NCI-H510A treated with DMSO at 0.1 percent for 48 hours (cell line): ENCODE measurements around the gene ALK.

Experiments
- DNase-seq: peaks from one replicate; lab custom pipeline; 2025; lab: John Stamatoyannopoulos, UW

The ALK gene

DNA sequence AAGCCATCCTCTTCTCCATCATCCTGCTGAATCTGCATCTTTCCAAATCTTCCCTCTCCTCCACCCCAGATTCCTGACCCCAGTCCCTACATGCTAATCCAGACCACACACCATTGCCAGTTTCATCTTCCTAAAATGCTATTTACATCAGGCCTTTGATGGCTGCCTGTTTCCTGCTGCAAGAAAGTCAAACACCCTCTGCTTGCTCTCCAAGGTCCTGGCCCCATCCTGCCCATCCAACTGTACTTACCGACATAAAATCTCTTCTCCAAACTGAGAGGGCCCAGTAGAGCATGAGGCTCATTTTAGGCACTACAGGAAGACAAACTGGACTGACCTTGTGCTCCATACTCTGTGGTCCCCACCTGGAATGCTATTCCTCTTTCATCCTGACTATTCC is 19.0 kb downstream of the ALK start:
- no peak for DNase-seq

DNA sequence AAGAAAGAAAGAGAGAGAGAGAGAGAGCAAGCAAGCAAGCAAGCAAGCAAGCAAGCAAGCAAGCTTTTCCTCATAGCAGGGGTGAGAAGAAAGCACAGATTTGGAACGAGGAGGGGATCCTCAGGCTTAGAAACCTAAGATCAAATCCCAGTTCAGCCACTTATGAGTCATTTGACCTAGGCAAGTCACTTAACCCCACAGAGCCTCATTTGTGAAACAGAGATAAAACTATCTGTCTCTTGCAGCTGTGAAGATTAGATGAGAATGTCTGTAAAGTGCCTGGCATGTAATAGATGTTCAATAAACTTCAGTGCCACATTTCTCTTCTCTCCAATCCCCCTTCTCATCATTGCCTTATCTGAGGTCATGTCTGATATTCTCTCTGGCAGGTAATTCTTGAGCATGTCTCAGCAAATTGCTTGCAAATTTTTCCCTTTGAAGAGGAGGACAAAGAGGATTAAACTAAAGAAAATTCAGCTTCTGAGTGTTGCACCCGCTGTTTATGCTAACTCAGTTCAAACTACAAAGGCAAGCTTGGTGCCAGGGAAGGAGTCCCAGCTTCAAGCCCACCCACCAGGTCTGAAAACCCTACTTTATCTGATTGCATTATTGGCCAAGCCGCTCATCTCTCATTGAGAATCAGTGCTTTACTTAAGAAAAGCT is 20.3 kb downstream of the ALK start:
- no peak for DNase-seq

DNA sequence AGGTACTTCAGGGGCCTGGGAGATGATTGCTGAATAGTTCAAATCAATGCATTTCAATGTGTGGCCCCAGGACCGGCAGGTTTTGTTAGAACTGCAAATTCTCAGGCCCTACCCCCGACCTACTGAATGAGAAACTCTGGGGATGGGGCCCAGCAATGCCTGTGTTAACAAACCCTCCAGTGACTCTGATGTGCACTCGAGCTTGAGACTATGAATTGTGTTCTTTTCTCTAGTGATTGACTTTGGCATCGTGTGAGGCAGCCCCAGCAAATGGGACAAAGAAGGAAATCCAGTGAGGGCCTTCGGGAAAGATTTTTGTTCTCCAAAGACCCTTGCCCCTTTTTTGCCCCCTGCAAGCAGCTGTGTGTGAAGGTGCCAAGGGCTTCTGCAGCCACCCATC is 22.4 kb downstream of the ALK start:
- DNase-seq: no peak

DNA sequence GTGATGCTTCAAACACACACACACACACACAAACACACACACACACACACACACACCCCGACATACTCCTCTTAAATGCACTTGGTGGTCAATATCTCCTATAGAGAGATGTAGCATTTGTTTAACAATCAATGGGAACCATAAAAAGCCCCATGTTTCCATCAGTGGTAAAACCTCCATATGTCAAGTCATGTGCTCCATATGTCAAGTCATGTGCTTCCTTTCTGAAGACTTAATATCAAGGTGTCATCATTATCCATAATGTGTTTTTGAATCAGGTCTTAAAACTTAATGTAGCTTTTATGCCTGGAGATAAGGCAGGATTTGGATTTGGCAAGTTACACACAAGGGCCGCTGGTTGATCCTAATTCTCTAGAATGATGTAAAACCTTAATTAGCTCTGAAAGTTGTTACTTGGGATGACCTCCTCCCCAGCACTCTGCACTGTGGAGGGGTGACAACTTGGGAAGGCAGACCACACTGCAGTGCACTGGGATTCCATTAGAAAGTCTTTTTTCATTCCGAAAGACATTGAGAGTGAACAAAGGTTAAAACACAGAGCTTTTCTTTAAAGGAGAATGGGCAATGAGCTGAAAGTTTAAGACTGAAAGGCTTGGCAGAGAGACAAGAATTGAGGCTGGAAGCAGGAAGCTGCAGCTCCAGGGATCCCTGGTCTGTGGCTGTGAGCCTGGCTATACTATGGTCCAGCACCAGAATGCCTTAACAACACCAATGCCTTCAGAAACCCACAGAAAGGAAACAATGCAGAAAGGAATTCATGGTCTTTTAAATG is 26.4 kb downstream of the ALK start:
- no peak for DNase-seq

DNA sequence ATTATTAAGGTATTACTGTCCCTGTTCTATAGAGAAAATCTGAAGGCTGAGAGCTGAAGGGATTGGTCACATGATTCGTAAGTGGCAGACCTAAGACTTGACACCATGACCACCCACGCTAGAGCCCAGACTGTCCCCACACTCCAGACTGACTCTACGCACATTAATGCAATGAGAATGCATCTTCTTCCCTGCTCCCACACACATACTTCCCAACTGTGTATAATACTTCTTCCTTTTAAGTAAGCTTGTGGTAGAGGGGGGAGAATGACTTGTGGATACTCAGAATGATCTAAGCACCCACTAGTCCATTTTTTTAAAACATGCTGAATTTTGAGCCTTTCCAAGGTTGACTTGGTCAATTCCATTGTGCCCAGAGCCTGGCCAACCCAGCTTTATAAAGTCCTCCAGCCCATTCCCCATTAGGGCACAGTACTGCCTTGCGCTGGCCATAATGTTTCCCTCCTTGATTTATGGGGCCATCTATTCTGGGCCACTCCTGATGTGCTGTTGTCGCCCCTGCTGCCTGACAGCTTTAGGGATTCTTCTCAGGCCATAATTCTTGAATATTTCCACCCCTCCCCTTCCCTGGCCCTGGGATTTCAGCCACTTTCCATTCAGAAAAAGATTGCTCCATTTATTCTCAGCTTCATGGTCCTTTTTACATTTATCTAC is 28.7 kb downstream of the ALK start:
- DNase-seq: no peak

DNA sequence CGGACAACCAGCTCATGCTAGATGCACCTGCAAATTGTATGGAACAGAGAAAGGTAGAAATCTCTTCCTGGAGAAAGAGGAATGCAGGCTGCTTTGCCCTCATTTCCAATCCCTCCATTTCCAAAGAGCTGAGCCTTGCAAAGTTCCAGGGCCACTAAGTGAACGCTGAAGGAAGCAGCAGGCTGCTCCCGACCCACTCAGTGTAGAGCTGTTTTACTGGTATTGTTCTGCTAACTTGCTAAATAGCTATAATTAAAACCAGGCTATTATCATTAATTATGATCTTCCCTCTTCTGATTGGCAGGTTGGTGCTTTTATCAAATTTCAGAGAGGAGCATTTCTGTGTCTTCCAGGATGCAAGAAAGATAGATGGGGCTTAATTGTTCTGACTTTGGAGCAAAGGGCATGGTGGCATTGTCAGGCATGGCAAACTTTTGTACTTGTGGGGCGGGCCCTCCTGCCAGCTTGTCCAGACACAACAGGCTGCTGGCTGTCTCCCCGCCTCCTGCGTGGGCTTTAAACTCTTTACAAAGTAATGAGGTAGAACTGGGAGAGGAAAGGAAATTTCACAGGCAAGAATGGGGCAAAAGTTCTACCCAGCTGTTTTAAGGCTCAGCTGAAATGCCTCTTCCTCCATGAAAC is 40.2 kb downstream of the ALK start:
- no peak for DNase-seq

DNA sequence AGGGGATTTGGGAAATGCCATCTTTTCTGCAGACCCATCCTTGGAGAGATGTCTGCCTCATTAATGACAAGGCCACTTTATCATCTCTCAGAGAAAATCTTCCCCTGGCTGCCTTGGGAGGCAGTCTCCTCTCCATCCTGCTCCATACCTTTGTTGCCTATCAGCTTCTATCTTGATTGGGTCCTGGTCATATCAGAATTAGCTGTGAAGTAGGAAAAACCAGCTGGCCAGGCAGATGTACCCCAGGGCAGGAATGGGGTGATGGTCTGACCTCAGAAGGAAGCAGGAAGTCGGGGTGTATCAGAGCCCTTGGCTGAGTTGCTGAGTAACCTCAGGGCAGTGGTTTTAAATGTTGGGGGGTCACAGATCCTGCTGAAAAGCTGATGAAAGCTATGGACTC is 41.3 kb downstream of the ALK start:
- no peak for DNase-seq

DNA sequence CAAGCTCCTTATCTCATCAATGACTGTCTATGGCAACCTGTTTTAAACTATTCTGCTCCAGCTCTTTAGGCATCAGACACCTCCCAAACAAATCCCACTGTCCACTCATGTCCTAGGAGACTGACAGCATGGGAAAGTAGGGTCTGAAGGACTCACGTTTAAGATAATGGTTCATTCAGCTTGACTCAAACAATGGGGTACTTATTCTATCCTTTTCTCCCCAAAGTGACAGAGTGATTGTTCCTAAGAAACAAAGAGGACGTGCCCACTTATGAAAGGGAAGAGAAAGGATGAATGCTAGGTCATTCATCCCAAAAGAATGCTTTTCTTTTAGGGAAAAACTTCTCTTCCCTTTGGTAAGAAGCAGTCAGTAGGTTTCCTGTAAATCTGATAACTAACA is 41.9 kb downstream of the ALK start:
- DNase-seq: no peak

DNA sequence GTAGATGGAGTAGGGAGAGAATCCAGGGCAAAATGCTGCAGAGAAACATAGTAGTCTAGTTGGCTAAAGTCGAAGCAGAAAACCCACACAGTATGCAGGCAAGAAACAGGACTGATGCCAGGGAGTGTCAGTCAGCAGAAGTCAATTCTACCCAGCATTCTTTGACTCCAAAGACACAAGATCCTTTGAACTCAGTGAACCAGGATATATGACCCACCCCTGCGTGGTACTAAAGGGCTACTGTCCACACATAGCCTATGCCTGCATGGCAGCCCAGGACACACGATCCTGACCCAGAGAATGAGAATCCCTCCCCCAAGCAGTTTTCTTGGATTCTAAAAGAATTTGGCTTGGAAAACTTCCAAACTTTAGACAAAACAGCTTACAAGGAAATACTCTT is 42.5 kb downstream of the ALK start:
- DNase-seq: no peak

DNA sequence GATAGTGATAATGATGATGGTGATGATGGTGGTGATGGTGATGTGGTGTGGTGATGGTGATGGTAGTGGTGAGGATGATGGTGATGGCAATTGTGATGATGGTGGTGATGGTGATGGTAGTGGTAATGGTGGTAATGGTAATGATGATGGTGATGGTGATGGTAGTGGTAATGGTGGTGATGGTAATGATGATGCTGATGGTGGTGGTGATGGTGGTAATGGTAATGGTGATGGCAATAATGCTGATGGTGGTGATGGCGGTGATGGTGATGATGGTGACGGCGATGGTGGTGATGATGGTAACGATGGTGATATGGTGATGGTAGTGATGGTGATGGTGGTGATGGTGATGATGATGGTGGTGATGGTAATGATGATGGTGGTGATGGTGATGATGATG is 45.0 kb downstream of the ALK start:
- no peak for DNase-seq

DNA sequence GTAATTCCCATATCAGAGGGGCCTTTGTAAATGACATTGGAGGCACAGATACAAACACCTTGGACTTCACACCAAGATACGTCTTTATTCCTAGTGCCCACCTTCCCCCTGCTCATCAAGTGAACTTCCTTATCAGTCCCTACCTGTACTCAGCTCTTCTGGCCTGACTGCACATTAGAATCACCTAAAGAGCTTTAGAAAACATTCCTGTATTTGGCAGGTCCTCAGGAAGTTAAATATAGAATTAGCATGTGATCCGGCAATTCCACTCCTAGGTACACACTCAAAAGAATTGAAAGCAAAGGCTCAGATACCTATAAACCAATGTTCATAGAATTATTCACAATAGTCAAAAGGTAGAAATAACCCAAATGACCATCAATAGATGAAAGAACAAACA is 46.6 kb downstream of the ALK start:
- no peak for DNase-seq

DNA sequence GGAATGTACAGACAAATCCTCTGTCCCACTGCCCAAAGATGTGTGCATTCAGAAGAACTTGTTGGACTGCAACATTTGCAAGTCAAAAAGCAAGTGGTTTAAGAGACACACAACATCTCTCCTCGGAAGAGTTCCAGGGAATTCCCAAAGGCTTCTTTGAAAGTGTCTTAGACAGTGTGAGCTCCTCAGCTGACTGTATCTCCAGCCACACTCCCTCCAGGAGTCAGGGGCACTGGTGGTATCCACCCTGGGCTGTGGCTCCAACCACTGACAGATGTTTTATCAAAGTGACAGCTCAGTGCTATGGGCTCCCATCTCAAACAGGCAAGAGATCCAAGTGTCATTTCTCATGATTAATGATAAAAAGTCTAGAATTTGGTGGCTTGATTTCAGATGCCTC is 48.5 kb downstream of the ALK start:
- no peak for DNase-seq

DNA sequence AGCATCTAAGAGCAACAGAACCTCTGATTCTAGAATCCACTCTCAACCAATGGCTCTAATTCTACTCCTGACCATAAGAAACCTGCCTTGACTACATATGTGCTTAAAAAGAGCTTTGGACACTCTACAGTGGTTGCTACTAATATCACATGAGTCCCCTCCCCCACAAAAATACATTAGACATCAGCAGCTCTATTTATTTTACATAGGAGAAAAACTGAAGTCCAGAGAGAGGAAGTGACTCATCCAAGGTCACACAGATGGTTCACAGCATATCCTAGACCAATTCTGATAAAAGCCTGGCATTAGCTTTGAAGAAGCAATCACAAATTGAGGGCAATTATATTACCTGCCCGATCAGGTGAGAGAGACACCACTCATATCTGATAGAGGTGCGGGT is 49.8 kb downstream of the ALK start:
- no peak for DNase-seq

DNA sequence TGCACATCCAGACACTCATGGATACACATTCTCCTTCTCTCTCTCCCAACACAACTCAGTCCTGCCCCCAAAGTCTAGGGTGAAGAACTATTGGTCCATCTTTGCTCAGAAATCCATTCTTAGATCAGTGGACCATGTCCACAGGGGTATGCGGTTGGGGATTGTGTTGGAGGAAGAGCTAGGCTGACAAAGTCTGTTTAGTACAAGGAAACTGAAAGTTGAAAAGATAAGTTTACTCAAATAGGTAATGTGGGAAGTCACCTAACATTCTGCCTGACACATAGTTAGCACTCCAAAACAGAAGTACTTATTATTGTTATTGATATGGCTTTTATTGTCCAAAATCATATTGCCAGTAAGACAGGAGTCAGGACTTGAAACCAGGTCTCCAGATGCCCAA is 55.9 kb downstream of the ALK start:
- no peak for DNase-seq

DNA sequence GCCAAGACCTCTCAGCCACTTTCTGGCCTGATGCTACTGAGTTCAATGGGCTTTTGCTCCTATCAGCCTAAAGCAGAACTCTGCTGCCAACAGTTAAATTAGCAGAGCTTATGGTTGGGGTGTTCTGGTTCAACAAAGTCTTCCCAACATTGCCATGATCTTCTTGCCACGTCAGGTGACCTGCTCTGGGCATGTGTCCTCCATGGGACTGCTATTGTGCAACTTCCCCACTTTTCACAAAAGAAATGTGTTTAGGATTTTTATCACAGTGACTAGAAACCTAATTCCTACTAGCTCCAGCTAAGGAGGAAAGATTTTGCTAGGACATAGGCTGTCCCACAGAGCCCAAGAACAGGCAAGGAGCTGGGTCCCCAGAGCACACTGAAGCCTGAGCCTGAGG is 56.4 kb downstream of the ALK start:
- DNase-seq: no peak

DNA sequence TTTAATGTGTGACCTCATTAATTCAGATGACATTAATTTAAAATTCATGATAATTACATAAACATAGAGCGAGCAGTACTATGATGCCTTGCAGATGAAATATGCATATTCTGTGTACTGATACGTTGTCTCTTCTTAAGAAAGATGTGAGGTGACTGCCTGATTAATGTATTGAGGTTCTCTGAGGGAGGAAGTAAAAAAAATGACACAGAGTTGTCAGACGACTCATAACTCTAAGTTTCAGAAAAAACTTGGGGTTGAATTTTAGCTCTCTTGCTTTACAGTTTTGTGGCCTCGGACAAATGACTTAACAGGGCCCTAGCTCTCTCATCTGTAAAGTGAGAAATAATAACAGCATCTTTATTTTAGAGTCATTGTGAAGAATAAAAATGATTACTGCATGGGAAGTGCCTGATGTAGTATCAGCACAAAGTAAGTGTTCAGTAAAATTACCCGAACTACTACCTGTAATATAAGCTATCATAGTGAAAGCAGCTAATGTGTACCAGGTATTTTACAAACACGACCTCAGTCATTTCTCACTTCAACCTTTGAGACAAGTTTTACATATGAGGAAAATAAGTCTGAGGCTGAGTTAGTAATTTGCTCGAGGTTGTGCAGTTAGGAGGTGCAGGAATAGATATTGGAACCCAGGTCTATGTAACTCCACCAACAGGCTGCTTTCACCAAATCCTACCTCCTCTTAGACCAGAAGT is 65.3 kb downstream of the ALK start:
- DNase-seq: no peak

DNA sequence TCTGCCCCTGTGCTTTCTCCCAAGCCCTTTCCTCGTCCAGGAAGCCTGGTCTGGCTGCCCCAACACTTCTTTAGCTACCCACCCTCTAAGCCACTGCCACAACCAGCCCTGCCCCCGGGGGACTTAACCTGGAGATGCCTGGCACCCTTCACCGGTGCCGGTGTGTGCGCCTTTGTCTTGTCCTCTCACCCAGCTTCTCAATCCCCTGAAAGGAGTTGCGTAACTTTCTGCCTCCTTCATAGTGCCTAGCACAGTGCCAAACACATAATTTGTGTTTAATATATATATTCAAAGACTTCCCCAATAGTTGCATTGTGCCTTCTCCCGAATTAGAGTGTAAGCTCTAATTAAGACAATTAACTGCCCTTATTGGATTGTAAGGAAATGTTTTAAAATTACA is 70.6 kb downstream of the ALK start:
- DNase-seq: no peak

DNA sequence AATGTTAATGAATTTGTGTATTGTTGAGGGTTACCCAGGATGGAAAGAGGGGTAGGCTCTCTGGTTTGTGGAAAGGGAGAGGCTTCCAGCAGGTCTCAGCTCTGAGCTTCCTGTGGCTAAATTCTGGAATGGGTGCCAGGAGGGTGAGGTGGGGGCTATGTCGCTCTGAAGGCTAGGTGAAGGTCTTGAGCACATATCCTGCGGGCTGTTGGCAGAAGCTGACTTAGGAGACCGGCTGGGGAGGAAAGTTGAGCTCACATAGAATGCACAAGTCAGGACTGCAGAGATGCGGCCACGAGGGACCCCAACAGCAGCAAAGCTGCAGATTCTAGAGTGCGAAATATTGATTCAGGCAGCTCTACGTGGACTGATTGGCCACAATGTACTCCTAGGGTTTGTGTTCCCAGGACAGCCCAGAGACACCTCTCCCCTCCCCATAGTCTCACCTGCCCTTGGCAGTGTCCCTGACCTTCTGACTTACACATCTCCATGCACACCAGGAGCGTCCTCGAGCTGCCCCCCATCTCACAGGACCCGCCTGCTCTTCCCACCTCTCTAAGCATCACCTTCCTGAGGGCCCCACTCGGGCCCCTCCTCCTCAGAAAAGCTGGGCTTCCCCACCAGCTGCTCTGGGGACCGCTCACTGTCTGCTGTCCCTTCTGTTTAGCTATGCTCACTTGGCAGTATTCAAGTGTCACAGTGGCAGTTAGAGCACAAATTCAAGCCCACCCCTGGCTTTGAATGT is 72.6 kb downstream of the ALK start:
- DNase-seq: no peak

DNA sequence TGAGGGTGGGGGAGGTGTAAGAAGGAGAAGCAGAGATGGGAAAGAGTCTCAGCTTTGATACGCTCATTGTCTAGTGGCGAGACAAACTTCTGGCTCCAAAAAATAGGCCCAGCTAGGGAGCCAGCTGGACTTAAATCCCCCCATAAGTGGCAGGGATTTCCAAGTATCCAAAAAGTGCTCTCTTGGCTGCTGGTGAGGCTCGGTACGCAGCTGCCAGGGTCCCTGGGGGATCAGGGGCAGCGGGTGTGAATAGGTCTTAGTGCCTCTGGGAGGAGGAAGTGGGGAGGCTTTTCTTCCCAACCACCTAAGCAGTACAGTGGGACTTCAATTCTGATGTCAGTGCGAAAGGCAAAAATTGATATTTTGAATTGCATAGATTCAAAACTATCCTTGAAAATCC is 73.5 kb downstream of the ALK start:
- DNase-seq: no peak

DNA sequence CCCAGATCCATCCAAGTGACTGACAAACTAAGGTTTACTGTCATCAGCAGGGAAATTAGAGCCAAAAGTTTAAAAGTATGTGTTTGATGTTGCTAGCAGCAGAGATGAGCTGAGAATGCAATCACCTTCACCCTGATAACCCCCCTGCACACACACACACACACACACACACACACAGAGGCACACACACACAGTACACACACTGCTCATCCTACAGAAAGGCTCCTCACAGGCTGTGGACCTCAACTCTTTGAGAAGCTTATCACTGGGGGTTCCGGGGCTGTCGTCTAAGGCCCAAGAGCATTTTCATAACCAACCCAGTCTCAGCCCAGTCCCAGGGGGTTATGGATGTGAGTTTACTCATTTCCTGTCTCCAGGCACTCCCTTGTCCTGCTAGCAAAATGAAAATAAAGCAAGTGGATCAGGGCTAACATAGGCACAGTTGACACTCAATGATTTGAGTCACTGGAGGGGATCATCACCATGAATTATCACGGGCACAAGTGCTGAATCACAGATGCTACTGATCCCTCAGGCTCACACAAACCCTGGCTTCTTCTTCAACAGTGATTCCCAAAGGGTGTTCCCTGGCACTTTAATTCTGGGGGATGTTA is 76.6 kb downstream of the ALK start:
- DNase-seq: no peak

DNA sequence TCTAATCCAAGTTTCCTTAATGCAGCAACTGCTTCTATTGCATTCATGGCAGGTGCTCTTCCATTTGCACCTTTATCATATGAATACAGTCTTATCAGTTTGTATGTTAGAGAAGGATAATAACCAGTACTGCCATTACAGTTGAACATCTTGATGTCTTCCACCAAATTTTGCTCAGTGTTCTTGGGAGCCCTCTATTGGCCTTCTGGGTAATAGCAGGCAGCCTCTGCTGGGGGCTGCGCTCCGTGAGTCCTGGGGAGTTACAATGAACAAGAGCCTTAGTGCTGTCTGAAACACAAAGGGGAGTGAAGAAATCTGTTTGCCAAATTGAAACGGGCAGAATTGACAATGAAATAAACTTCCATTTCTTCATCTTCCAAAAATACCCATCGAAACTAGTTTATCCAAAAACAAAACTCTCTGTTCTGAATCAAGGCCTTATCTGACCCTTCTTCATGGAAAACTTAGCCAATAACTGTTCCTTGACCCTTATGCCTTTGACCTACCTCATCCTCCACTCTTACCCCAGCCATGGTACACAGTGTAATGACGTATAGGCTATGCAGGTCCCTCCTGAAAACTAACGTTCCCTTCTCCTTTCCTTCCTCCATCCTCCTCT is 79.9 kb downstream of the ALK start:
- DNase-seq: peak; percentile 33
